Breast epithelium (tissue), 3 donors: ENCODE results near the gene SPARCL1.

Source experiments
- POLR2A ChIP-seq: fragments of 450-650 bp; IDR thresholded peaks from one replicate; pipeline ENCODE4 v1.6.1; 2016; ENCODE audit warnings: antibody characterized with exemption, mild to moderate bottlenecking, moderate library complexity
- TF ChIP-seq, protein P1 (sequence below), 3 donors: fragments of 450-650 bp; IDR thresholded peaks; one replicate each; pipeline ENCODE4 v1.5.1; 2016 to 2017; ENCODE audit warnings: antibody characterized with exemption in 3 of 3, mild to moderate bottlenecking in 3 of 3, moderate library complexity in 3 of 3

DNA sequence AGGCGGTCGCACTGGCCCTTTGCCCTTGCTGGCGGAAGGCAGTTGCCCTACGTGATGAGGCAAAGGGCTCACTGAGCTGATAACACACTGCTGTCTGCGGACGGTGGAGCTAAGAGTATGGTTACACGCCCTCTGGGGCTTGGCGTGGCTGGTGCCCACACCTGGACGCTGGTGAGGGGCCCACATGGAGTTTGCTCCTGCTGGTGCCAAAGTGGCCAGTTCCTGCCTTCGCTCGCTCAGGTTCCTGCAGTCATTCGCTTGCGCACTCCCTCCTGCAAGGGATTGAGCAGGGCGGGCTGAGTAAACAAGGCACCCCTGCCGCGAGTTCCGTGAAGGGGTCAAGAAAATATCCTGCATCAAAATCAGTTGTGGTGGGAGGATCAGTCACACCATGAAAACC, 18.4 kb downstream of the SPARCL1 start:
- TF ChIP-seq POLR2A, result no peak
- TF ChIP-seq, protein P1, sequence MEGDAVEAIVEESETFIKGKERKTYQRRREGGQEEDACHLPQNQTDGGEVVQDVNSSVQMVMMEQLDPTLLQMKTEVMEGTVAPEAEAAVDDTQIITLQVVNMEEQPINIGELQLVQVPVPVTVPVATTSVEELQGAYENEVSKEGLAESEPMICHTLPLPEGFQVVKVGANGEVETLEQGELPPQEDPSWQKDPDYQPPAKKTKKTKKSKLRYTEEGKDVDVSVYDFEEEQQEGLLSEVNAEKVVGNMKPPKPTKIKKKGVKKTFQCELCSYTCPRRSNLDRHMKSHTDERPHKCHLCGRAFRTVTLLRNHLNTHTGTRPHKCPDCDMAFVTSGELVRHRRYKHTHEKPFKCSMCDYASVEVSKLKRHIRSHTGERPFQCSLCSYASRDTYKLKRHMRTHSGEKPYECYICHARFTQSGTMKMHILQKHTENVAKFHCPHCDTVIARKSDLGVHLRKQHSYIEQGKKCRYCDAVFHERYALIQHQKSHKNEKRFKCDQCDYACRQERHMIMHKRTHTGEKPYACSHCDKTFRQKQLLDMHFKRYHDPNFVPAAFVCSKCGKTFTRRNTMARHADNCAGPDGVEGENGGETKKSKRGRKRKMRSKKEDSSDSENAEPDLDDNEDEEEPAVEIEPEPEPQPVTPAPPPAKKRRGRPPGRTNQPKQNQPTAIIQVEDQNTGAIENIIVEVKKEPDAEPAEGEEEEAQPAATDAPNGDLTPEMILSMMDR (IDR thresholded peaks at IDR 0.05), result no peak
